GM18511 (cell line): ENCODE measurements around the gene CLEC9A.

Experiments used
- ATAC-seq: cut with Tn5 transposase; IDR thresholded peaks from one replicate; pipeline ENCODE4 v1.9.1; 2021; ENCODE audit warnings: mild to moderate bottlenecking, moderate library complexity; ENCODE audit not compliant: unreplicated experiment

CLEC9A gene

DNA sequence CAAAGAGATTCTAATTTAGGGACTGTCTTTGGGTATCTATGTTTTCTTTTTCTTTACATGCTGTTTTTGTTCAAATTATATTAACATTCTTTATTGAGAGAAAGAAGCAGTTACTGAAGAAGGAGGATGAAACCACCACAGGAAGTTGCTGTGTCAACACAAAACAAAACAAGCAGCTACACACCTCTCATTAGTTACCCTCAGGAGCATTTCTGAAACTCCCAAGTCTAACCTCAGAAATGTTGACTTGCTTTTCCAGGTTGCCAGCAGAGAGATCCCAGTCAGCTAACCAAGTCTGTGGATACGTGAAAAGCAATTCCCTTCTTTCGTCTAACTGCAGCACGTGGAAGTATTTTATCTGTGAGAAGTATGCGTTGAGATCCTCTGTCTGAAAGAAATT lies 34.8 kb downstream of the CLEC9A start:
- ATAC-seq, result no peak

DNA sequence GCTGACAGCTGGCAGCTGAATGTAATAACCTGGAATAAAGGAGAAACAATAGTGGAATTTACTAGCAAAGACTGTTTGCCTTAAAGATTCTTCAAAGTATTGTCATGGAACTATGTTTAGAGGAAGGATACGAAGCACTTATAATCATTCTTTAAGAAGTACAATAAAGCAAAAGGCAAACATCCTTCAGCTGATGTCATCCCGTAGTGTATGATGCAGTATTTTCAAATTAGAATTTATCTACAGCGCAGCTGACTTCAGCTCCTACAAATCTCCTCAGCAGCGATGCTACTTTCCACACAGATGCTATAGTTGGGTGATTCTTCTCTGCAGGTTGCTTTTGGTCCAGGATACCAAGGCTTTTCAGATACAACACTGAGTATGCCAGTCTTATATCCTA lies 36.8 kb downstream of the CLEC9A start:
- no peak for ATAC-seq

DNA sequence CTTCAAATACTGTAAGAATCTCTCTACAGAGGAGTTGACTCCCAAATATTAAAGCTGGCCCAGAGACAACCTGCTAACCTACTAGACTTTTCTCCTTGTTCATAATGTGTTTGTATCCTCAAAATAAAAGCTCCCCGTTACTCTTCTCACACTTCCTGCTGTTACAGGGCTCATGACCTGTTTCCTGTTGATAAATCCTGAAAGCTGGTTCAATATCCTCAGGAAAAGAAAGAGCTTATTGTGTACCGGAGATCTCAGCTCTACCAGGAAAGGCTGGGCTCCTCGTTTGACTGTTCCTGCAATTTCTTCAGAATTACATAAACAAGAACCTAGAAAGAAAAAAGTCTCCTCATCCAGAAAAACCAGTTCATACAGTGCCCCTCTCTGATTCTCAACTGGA lies 37.5 kb downstream of the CLEC9A start:
- no peak for ATAC-seq

GRCh38 chr12:10068644-10069043 lies 38.2 kb downstream of the CLEC9A start:
- no peak for ATAC-seq

DNA sequence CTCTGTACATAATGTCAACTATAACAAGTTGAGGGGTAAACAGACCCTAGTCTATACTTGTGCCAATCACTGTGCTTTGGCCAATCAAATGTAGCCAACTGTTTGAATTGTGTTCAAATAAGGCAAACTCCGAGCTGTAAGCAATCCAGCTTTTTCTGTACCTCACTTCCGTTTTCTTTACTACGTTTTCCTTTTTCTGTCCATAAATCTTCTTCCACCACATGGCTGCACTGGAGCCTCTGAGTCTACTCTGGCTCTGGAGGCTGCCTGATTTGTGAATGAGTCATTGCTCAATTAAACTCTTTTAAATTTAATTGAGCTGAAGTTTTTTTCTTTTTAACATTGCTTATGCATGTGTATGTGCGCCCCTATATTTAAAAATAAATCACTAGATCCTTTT lies 38.6 kb downstream of the CLEC9A start:
- ATAC-seq, result no peak

GRCh38 chr12:10069976-10070375 lies 39.5 kb downstream of the CLEC9A start:
- ATAC-seq, result no peak

DNA sequence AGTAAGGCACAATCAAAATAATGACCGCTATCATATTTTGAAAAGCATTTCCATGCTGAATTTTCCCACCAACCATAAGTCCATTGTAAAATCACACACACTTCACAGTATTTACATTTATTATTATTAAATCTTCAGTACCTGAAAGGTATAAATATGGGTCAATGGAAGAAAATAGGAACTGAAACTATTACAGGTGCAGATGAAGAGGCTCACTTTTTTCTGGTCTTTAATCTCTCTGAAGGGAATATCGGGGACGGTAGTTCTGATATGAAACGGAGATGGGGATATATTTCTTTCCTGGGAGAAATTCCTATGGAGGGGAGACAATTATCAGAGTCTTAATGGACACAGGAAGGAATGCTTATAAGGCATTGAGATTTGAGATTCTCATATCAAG lies 39.9 kb downstream of the CLEC9A start:
- ATAC-seq, result no peak

DNA sequence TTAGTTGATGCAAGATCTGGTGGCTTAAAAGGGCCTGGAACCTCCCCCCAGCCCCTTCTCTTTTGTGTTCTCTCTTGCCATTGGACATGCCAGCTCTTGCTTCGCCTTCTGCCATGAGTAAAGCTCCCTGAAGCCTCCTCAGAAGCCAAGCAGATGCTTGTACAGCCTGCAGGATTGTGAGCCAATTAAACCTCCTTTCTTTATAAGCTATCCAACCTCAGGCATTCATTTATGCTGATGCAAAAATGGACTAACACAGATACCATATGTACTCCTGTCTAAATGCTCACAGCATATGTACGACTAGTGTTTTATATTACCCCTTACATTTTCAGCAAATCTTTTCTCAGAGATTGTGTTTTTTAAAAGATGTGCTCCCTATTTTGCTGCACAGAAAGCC lies 41.6 kb downstream of the CLEC9A start:
- no peak for ATAC-seq

DNA sequence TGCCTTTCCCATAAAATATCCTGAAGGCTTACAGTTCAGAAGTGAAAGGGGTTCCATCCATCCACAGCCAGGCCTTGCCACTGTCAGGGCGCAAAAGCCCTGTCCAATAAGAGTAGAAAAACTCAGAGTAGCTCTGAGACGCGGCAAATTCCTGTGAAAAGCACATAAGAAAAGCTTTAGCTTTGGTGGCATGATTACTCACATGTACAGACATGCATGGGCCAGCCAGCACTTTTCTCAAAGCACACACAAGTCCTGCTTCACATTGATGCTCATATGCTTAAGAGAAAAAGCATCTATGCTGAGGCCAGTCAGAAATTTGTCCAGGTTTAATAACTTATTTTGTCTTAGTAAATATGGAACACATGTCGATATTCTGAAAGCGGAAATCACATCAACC lies 42.8 kb downstream of the CLEC9A start:
- no peak for ATAC-seq

DNA sequence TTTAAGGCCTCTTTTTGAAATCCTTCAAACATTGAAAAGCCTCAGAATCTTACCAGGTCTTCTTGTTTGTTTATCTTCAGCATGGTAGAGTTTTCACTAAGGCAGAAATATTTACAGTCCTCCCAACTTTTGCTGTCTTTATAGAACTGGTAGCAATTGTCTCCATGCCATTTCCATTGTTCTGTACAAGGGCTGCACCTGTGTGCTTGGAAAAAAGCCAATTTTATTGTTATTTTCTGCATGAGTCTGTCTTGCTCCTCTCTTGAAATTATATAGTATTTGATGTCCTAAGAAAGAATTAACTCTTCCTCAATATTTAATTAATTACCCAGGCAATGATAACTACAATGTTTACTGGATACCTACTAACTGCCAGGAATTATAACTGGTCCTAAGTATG lies 45.0 kb downstream of the CLEC9A start:
- ATAC-seq, result no peak

DNA sequence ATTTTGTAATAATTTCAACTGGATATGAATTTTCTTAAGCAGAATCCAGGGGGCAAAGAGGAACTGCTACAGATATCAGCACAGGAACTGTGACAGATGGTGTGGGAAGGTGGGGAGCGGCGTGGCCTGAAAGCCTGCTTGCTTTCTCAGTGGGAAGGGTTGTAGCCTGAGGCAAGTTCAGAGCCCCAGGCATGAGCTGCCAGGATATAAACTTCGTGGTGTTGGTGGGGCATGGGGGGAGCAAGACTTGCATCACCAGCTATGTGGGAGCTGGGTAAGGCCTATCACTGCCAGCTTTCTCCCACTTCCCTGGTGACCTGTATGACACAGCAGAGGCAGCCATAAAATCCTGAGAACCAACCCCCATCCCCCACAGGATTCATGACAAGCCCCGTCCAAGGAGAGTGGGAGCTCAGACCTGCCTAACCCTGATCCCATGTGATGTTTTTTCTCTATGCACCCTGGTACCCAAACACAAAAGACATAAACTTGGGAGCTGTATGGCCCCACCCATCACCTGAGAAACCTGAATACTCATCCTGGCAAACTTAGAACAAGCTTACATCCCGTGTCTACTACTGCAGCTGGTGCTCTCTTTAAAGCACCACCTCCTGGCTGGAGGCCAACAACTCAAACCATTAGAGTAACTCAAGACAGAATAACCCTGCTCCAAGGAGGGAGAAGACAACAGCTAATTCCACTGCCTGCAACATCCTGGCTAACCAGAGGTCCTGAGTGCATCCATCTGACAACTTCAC lies 51.8 kb downstream of the CLEC9A start:
- no peak for ATAC-seq

DNA sequence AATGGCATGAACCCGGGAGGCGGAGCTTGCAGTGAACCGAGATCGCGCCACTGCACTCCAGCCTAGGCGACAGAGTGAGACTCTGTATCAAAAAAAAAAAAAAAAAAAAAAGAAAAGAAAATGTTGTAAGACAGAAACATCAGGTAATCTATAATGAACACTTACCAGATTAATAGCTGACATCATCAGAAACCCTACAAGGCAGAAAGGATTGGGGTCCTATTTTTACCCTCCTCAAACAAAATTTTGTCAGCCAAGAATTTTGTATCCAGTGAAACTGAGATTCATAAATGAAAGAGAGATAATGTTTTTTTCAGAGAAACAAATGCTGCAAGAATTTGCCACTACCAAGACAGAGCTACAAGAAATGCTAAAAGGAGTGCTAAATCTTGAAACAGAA lies 54.3 kb downstream of the CLEC9A start:
- no peak for ATAC-seq

DNA sequence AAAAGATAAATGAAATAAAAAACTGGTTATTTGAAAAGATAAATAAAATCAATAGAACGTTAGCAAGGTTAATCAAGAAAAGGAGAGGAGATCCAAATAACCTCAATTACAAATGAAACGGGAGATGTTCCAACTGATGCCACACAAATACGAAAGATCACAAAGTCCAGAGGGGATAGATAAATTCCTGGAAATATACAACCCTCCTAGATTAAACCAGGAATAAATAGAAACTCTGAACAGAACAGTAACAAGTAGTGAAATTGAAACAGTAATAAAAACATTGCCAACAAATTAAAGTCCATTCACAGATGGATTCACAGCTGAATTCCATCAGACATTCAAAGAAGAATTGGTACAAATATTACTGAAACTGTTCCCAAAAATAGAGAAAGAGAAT lies 55.9 kb downstream of the CLEC9A start:
- no peak for ATAC-seq

DNA sequence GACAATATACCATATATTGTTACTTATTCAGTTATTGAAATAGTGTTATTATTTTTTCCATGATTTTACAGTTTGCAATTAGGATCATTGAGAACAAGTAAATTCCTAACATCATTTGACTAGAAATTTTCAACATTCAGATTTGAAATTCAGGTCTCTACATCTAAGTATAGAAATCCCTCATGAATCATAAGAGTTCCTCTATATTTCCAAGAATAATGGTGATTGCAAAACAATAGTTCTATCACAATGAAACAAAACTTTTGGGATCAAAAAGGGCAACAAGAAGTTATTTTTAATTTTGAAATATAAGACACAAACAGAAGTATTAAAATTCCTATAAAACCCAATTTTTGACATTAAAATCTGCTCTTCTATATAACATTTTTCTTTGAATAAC lies 57.5 kb downstream of the CLEC9A start:
- no peak for ATAC-seq

GRCh38 chr12:10088955-10089900 lies 58.7 kb downstream of the CLEC9A start:
- no peak for ATAC-seq

DNA sequence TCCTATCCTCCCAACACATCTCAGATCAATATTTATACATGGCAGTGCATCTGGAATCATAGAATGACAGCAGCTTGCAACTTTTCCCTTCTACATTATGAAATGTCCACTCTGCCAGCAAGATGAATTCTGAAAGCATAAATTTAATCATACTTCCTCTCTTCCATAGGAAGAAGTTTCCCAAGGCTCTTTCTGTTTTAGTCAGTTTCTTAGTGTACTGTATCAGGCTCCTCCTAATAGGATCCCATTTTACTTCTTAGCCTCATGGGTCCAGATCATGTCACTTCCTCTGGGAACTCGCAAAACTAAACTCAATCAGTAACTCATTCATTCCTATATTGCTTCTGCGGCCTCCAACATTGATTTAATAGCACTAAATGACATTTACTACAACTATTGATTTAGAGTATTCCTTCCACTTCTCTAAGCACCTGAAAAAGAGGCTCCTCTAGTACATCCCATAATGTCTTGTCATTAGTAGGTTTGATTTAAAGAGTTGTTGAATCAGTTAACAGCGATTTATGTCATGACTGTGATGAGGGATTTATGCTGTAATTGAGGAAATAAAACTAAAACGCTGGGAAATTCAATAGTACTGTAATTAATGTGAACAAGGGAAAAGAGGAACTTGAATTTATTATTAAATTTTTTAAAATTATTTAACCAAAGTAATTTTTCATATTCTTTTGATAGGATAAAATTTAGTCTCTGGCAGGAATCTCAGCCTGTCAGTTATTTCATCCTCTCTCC lies 64.3 kb downstream of the CLEC9A start:
- ATAC-seq, result no peak

- no peak for ATAC-seq
Observed at GRCh38 chr12:10095971-10096370, 65.5 kb downstream of the CLEC9A start.

GRCh38 chr12:10097521-10097920 lies 67.0 kb downstream of the CLEC9A start:
- no peak for ATAC-seq

GRCh38 chr12:10098791-10099190 lies 68.3 kb downstream of the CLEC9A start, which contains the start of gene CLEC1A:
TSS of gene CLEC1A (minus strand) at chr12:10098985. CDS start at chr12:10098922, 63 bp downstream.
- no peak for ATAC-seq

GRCh38 chr12:10101042-10101579 lies 70.6 kb downstream of the CLEC9A start:
- ATAC-seq, result no peak

DNA sequence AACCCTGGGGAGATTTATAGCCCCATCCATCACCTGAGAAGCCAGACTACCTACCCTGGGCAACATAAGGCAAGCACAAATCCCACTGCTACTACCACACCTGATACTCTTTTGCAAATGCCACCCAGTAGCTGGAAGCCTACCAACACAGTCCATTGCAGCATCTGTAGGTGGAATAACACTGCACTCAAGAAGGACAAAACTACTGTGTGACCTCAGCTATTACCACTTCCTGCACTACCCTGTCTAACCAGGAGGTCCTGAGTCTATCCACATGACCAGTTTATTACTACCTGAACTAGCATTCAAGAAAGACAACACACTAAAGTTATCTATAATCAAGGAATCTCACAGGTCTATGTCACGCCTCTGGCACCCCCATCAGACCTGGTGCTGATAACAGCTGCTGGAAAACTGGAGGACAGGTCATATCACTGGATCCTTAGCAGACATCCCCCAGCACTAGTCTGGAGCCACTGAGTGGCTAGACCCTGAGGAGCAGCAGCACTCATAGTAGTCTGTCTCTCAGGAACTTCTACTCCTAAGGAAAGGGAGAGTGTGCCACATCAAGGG lies 71.3 kb downstream of the CLEC9A start:
- ATAC-seq, result no peak
